ENCODE measurements around the gene MRPS18B.

The MRPS18B gene

GRCh38 chr6:30610065-30610464, 7.6 kb upstream of the MRPS18B start:
- H3K4me3 ChIP-seq (ENCODE audit: low read length), result no peak overlapping the region
- H3K9me3 ChIP-seq (ENCODE audit: insufficient read depth, low read depth, low read length), result no peaks in the 10 kb centered on the region
- H3K4me1 ChIP-seq (ENCODE audit: insufficient read depth, low read length), result peaks cover 17% of the 10 kb centered on the region
- H3K27ac ChIP-seq (ENCODE audit: low read depth, low read length), result no peak overlapping the region
- no peaks in the 10 kb centered on the region for H3K27me3 ChIP-seq (ENCODE audit: insufficient read depth, low read length)
- no peak overlapping the region for H3K9ac ChIP-seq (ENCODE audit: low read depth, low read length)
- peaks cover 77% of the 10 kb centered on the region for H3K36me3 ChIP-seq (ENCODE audit: insufficient read depth, low read length)
- 98% methylated on average over 3 of the region's 4 CpGs for WGBS

DNA sequence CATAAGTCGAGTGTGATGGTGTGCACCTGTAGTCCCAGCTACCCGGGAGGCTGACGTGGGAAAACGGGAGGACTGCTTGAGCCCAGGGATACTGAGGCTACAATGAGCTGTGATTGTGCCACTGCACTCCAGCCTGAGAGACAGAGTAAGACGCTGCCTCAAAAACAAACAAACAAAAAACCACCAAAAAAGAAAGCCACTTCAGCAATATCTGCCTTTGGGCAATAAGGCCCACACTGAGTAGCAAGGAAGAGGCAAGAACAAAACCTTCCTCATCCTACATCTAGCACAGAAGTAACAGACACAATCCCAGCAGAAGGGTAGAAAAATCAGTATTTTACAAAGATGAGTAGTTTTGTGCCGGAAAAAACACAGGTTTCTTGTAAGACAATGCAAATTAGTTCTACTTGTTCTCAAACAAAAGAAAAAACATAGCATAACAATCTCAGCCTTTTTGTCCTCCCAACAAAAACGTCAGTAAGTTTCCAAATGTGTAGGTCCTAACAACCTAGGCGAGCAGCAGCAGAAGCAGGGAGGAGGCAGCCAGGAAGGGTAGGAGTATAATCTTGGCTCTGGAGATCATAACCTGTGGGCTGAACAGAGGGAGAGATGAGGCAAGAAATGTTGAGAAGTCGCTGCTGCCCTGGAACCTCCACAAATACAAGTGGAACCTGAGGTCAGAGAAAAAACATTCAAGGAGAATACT, 6.3 kb upstream of the MRPS18B start:
- peaks cover 17% of the 10 kb centered on the region for H3K4me1 ChIP-seq (ENCODE audit: insufficient read depth, low read length)
- H3K36me3 ChIP-seq (ENCODE audit: insufficient read depth, low read length), result peaks cover 74% of the 10 kb centered on the region
- H3K27me3 ChIP-seq (ENCODE audit: insufficient read depth, low read length), result no peaks in the 10 kb centered on the region
- H3K4me3 ChIP-seq (ENCODE audit: low read length), result no peak overlapping the region
- H3K9me3 ChIP-seq (ENCODE audit: insufficient read depth, low read depth, low read length), result no peaks in the 10 kb centered on the region
- no peak overlapping the region for H3K9ac ChIP-seq (ENCODE audit: low read depth, low read length)
- WGBS, result 93% methylated on average over 9 of the region's 9 CpGs
- H3K27ac ChIP-seq (ENCODE audit: low read depth, low read length), result no peak overlapping the region

GRCh38 chr6:30611856-30612194, 5.8 kb upstream of the MRPS18B start:
- Histone ChIP-seq H3K27me3 (ENCODE audit: insufficient read depth, low read length) (no peaks in the 10 kb centered on the region), H3K9ac (ENCODE audit: low read depth, low read length) (no peak overlapping the region)

GRCh38 chr6:30612213-30612612, 5.4 kb upstream of the MRPS18B start:
- WGBS, result no CpG with 5 or more reads among the region's 1 CpG
- Histone ChIP-seq H3K4me1 (ENCODE audit: insufficient read depth, low read length) (peaks cover 17% of the 10 kb centered on the region), H3K36me3 (ENCODE audit: insufficient read depth, low read length) (peaks cover 72% of the 10 kb centered on the region), H3K4me3 (ENCODE audit: low read length) (no peak overlapping the region), H3K9me3 (ENCODE audit: insufficient read depth, low read depth, low read length) (no peaks in the 10 kb centered on the region), H3K27me3 (ENCODE audit: insufficient read depth, low read length) (no peaks in the 10 kb centered on the region), H3K27ac (ENCODE audit: low read depth, low read length) (no peak overlapping the region), H3K9ac (ENCODE audit: low read depth, low read length) (no peak overlapping the region)

More at GRCh38 chr6:30611856-30612194, 5.8 kb upstream of the MRPS18B start:
- no peak overlapping the region for H3K27ac ChIP-seq (ENCODE audit: low read depth, low read length)
- no peaks in the 10 kb centered on the region for H3K9me3 ChIP-seq (ENCODE audit: insufficient read depth, low read depth, low read length)
- H3K36me3 ChIP-seq (ENCODE audit: insufficient read depth, low read length), result peaks cover 74% of the 10 kb centered on the region
- H3K4me1 ChIP-seq (ENCODE audit: insufficient read depth, low read length), result peaks cover 17% of the 10 kb centered on the region
- WGBS, result 91% methylated on average over 1 of the region's 2 CpGs
- no peak overlapping the region for H3K4me3 ChIP-seq (ENCODE audit: low read length)

GRCh38 chr6:30612687-30613248, 4.9 kb upstream of the MRPS18B start:
- Histone ChIP-seq H3K4me1 (ENCODE audit: insufficient read depth, low read length) (peaks cover 17% of the 10 kb centered on the region), H3K9ac (ENCODE audit: low read depth, low read length) (no peak overlapping the region), H3K36me3 (ENCODE audit: insufficient read depth, low read length) (peaks cover 67% of the 10 kb centered on the region), H3K9me3 (ENCODE audit: insufficient read depth, low read depth, low read length) (no peaks in the 10 kb centered on the region), H3K4me3 (ENCODE audit: low read length) (no peak overlapping the region), H3K27ac (ENCODE audit: low read depth, low read length) (no peak overlapping the region), H3K27me3 (ENCODE audit: insufficient read depth, low read length) (no peaks in the 10 kb centered on the region)
- WGBS, result 75% methylated on average over 6 of the region's 6 CpGs

DNA sequence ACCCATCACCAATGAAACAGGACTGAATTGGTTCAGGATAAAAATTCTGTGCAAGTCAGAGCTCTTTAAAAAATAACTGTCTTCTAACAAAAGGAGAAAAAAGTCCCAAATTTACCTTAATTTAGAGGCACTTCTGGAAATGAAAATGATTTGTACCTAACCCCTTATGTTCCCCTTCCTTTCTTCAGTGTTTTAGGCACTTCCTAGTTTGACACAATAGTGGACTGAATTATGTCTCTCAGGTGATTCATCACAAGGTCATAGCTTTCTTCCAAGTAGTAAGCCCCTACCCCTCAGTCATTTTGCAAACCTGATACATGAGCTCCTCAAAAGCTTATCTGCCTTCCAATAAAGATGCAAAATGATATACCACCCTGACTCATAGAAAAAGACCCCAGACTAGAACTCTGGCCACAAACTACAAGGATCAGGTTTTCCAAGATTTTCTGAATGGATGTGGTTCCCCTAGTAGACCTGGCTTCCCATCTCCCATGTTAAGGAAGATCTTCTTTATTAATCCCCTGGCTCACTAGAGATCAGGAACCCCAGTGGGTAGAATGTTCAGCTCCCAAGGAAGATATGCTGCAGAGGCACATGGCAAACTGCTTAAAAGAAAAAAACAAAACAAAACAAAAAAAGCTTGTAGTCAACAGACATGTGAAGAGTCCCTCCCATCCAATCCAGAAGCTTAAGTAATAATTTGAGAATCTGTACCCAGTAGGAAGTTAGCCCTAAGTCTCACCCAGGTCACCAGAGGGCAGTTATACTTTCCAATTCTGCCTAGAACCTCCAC, 4.2 kb upstream of the MRPS18B start:
- H3K36me3 ChIP-seq (ENCODE audit: insufficient read depth, low read length), result peaks cover 60% of the 10 kb centered on the region

DNA sequence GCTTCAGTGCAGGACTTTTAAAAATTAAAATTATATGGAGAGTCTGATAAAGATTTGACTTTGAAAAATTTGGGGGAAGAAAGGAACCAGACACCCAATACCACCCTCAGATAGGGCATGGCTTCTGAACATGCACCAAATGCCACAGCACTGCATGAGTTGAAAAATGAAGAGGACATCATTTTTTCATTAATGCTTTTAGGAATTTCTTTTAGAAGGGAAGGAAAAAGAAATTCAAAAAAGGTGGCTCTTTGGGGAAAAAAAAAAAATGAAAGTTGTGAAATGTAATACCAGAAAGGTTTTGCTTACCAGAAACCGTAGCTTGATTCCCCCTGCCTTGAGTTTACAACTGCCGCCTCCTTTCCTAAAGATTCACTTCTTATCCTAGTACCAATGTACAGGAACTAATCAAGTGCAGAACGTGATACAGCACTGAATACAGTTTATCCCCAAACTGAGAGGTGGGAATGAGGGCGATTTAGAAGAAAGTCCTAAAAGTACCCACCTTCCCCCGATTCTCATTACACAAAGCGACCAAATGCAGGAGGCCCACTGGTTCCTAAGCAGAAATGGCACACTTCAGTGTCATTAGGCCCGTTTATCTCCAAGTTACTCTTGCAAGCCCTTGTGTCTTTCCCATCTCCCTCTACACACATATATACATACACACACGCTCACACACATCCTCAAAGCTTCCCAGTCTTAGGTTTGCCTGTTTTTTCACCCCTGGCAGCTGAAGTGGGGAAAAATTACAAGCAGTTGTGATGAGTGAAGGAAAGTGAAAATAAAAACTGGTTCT, 3.4 kb upstream of the MRPS18B start:
- Histone ChIP-seq H3K4me3 (ENCODE audit: low read length) (peak overlapping the region; percentile 94), H3K27ac (ENCODE audit: low read depth, low read length) (peak overlapping the region; percentile 65; the same call in 1 of the 2 replicates), H3K4me1 (ENCODE audit: insufficient read depth, low read length) (peaks cover 21% of the 10 kb centered on the region), H3K9me3 (ENCODE audit: insufficient read depth, low read depth, low read length) (no peaks in the 10 kb centered on the region), H3K27me3 (ENCODE audit: insufficient read depth, low read length) (no peaks in the 10 kb centered on the region), H3K36me3 (ENCODE audit: insufficient read depth, low read length) (peaks cover 53% of the 10 kb centered on the region), H3K9ac (ENCODE audit: low read depth, low read length) (peak overlapping the region; percentile 100)
- WGBS, result 82% methylated on average over 8 of the region's 8 CpGs

More for the DNA sequence above, 4.2 kb upstream of the MRPS18B start:
- Histone ChIP-seq H3K9ac (ENCODE audit: low read depth, low read length) (no peak overlapping the region), H3K4me3 (ENCODE audit: low read length) (no peak overlapping the region), H3K9me3 (ENCODE audit: insufficient read depth, low read depth, low read length) (no peaks in the 10 kb centered on the region), H3K27ac (ENCODE audit: low read depth, low read length) (no peak overlapping the region), H3K27me3 (ENCODE audit: insufficient read depth, low read length) (no peaks in the 10 kb centered on the region), H3K4me1 (ENCODE audit: insufficient read depth, low read length) (peaks cover 19% of the 10 kb centered on the region)

DNA sequence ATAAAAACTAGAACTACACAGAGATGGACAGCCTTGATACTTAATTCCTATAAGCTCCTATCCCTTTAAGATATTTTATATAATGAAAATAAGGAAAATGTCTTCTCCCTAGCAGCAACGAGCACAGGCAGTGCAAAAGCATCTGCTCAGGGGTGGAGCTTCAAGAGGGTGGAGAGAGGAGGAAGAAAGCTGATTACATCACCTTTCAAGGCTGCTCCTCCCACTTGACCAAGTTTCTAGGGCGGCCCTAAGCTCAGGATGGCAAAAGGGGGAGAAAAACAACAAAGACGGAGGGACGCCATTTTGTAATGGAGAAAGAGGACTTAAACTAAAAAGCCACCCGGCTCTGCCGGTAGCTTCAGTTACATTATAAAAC, 2.8 kb upstream of the MRPS18B start:
- H3K9ac ChIP-seq (ENCODE audit: low read depth, low read length), result peak overlapping the region; percentile 100
- H3K27me3 ChIP-seq (ENCODE audit: insufficient read depth, low read length), result no peaks in the 10 kb centered on the region
- WGBS, result 4% methylated on average over 4 of the region's 6 CpGs
- H3K4me1 ChIP-seq (ENCODE audit: insufficient read depth, low read length), result peaks cover 21% of the 10 kb centered on the region
- peaks cover 53% of the 10 kb centered on the region for H3K36me3 ChIP-seq (ENCODE audit: insufficient read depth, low read length)
- H3K4me3 ChIP-seq (ENCODE audit: low read length), result peak overlapping the region; percentile 94
- H3K9me3 ChIP-seq (ENCODE audit: insufficient read depth, low read depth, low read length), result no peaks in the 10 kb centered on the region
- peak overlapping the region; percentile 94 for H3K27ac ChIP-seq (ENCODE audit: low read depth, low read length)

DNA sequence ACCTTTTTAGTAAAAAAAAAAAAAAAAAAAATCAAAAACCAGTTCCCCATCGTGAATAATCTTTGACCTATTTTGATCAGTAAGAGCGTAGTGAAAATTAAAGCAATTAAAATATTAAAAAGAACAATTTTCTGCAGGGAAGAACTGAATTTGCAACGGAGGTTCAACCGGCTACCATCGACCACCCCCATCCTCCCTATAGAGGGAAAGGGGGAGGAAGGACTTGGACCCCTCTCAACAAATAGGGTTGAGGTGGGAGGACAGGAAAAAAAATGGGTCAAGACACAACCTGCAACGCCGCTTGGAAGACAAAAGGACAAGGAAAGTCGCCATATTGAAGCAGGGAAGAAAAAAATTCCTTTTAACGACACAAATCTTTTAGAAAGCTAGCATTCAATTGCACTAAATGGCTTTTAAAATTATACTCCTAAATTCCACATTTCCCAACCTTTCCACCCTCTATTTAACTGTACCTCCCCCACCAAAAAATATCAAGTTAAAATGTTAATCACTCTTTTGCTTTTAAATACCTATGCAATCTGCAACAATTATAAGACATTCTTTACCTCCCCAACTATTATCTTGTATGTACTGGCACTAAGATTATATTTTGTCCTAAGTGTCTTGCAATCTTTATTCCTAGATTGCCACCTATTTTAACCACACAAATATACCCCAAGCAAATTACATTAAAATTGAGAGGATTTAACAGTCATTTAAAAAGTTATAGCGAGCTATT, 2.3 kb upstream of the MRPS18B start:
- peaks cover 50% of the 10 kb centered on the region for H3K36me3 ChIP-seq (ENCODE audit: insufficient read depth, low read length)

GRCh38 chr6:30615958-30616810, 1.5 kb upstream of the MRPS18B start:
- H3K4me1 ChIP-seq (ENCODE audit: insufficient read depth, low read length), result peaks cover 21% of the 10 kb centered on the region
- H3K27me3 ChIP-seq (ENCODE audit: insufficient read depth, low read length), result no peaks in the 10 kb centered on the region
- WGBS, result 1% methylated on average over 4 of the region's 10 CpGs
- peak overlapping the region; percentile 94 for H3K27ac ChIP-seq (ENCODE audit: low read depth, low read length)
- no peaks in the 10 kb centered on the region for H3K9me3 ChIP-seq (ENCODE audit: insufficient read depth, low read depth, low read length)
- H3K36me3 ChIP-seq (ENCODE audit: insufficient read depth, low read length), result peaks cover 49% of the 10 kb centered on the region
- H3K4me3 ChIP-seq (ENCODE audit: low read length), result peak overlapping the region; percentile 94
- peak overlapping the region; percentile 100 for H3K9ac ChIP-seq (ENCODE audit: low read depth, low read length)

More for the DNA sequence above, 2.3 kb upstream of the MRPS18B start:
- Histone ChIP-seq H3K27ac (ENCODE audit: low read depth, low read length) (peak overlapping the region; percentile 94), H3K4me1 (ENCODE audit: insufficient read depth, low read length) (peaks cover 21% of the 10 kb centered on the region), H3K9me3 (ENCODE audit: insufficient read depth, low read depth, low read length) (no peaks in the 10 kb centered on the region), H3K4me3 (ENCODE audit: low read length) (peak overlapping the region; percentile 94), H3K9ac (ENCODE audit: low read depth, low read length) (peak overlapping the region; percentile 100), H3K27me3 (ENCODE audit: insufficient read depth, low read length) (no peaks in the 10 kb centered on the region)
- under 1% methylated on average over 5 of the region's 10 CpGs for WGBS
